ENCODE results near the gene PLEKHA5.

DNA sequence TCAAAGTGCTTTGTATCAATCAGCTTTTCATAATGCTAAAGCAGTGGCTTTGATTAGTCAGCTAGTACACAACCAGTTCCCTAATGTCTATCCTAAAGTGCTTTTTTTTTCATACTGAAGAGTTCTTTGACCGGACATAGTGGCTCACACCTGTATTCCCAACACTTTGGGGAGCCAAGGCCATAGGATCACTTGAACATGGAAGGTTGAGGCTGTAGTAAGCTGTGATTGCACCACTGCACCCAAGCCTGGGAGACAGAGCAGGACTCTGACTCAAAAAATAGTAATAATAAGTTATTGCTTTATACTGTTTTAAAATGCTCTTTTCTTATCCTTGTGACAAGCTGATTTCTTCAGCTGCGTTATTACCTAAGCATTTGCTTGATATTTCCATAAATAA, 155.1 kb downstream of the PLEKHA5 start:
- TF ChIP-seq, protein P1, sequence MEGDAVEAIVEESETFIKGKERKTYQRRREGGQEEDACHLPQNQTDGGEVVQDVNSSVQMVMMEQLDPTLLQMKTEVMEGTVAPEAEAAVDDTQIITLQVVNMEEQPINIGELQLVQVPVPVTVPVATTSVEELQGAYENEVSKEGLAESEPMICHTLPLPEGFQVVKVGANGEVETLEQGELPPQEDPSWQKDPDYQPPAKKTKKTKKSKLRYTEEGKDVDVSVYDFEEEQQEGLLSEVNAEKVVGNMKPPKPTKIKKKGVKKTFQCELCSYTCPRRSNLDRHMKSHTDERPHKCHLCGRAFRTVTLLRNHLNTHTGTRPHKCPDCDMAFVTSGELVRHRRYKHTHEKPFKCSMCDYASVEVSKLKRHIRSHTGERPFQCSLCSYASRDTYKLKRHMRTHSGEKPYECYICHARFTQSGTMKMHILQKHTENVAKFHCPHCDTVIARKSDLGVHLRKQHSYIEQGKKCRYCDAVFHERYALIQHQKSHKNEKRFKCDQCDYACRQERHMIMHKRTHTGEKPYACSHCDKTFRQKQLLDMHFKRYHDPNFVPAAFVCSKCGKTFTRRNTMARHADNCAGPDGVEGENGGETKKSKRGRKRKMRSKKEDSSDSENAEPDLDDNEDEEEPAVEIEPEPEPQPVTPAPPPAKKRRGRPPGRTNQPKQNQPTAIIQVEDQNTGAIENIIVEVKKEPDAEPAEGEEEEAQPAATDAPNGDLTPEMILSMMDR (IDR thresholded peaks at IDR 0.05) = no peak
- TF ChIP-seq POLR2A (IDR thresholded peaks at IDR 0.05) = no peak
